Measurements from ENCODE around the gene MLLT6. TPM values are rescaled to one million over a fixed set of nuclear protein-coding genes. Genes with fewer than 3 reads are reported as not detected.

MLLT6 gene
- total and polyA plus RNA-seq, 2 of the 13 experiments (the other 11 are each of a cell fraction or from before 2014, with no cell fraction given), result 50.7 to 69.5 TPM

DNA sequence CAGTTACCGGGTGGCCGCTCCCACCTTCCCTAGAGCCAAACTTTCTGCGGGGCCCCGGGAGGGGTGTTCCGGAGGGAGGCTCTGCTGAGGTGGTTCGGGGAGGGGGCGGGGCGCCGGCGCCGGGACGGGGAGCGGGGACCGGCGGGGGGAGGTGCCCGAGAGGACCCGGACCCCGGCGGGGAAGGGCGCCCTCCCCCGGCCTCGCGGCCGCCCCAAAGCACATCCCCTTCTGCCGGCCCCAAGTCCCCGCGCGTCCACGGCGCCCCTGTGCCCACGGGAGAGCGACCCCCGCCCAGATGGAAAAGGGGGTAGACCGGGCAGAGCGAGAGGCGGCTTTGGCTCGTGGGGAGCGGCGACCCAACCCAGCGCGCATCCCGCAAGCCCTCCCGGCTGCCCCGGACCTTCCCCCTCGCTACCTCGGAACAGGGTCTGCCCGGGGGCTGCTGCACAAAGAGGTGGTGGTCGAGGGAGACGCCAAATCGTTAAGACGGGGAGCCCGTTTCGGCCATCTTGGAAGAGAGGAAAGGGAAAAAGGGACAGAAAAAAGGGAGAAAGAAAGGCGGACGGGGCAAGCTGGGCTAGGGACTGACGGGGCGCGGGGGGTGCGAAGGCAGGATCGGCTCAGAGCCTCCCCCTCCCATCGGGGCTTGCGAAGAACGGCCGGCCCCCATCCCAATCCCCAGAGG lies 42.5 kb downstream of the MLLT6 start (continued):
- TF ChIP-seq, protein P1, sequence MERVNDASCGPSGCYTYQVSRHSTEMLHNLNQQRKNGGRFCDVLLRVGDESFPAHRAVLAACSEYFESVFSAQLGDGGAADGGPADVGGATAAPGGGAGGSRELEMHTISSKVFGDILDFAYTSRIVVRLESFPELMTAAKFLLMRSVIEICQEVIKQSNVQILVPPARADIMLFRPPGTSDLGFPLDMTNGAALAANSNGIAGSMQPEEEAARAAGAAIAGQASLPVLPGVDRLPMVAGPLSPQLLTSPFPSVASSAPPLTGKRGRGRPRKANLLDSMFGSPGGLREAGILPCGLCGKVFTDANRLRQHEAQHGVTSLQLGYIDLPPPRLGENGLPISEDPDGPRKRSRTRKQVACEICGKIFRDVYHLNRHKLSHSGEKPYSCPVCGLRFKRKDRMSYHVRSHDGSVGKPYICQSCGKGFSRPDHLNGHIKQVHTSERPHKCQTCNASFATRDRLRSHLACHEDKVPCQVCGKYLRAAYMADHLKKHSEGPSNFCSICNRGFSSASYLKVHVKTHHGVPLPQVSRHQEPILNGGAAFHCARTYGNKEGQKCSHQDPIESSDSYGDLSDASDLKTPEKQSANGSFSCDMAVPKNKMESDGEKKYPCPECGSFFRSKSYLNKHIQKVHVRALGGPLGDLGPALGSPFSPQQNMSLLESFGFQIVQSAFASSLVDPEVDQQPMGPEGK (CRISPR knock-in tag; IDR thresholded peaks at IDR 0.05), result peak; percentile 74
- TF ChIP-seq, protein P2, sequence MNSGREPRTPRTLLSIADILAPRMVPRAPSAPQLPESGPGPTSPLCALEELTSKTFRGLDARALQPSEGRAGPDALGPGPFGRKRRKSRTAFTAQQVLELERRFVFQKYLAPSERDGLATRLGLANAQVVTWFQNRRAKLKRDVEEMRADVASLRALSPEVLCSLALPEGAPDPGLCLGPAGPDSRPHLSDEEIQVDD (CRISPR knock-in tag; IDR thresholded peaks at IDR 0.05; ENCODE audit: borderline replicate concordance), result no peak
- 0 out of 2 replicates have a peak, but pooled peaks have one; percentile 16 for TF ChIP-seq CBX5 (CRISPR knock-in tag; IDR thresholded peaks at IDR 0.05; ENCODE audit: borderline replicate concordance)
- TF ChIP-seq, protein P3, sequence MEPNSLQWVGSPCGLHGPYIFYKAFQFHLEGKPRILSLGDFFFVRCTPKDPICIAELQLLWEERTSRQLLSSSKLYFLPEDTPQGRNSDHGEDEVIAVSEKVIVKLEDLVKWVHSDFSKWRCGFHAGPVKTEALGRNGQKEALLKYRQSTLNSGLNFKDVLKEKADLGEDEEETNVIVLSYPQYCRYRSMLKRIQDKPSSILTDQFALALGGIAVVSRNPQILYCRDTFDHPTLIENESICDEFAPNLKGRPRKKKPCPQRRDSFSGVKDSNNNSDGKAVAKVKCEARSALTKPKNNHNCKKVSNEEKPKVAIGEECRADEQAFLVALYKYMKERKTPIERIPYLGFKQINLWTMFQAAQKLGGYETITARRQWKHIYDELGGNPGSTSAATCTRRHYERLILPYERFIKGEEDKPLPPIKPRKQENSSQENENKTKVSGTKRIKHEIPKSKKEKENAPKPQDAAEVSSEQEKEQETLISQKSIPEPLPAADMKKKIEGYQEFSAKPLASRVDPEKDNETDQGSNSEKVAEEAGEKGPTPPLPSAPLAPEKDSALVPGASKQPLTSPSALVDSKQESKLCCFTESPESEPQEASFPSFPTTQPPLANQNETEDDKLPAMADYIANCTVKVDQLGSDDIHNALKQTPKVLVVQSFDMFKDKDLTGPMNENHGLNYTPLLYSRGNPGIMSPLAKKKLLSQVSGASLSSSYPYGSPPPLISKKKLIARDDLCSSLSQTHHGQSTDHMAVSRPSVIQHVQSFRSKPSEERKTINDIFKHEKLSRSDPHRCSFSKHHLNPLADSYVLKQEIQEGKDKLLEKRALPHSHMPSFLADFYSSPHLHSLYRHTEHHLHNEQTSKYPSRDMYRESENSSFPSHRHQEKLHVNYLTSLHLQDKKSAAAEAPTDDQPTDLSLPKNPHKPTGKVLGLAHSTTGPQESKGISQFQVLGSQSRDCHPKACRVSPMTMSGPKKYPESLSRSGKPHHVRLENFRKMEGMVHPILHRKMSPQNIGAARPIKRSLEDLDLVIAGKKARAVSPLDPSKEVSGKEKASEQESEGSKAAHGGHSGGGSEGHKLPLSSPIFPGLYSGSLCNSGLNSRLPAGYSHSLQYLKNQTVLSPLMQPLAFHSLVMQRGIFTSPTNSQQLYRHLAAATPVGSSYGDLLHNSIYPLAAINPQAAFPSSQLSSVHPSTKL (CRISPR knock-in tag; IDR thresholded peaks at IDR 0.05), result peak; percentile 34; the same call in 1 of the 2 replicates
- 0 out of 2 replicates have a peak, but pooled peaks have one; percentile 66 for TF ChIP-seq ZC3H4 (CRISPR knock-in tag; IDR thresholded peaks at IDR 0.05; ENCODE audit: borderline replicate concordance)
- no peak for TF ChIP-seq SNAPC2 (CRISPR knock-in tag; IDR thresholded peaks at IDR 0.05)
- no peak for TF ChIP-seq NR2F2 (IDR thresholded peaks at IDR 0.05; ENCODE audit: borderline replicate concordance, low read depth)
- no peak for TF ChIP-seq ZNF20 (CRISPR knock-in tag; IDR thresholded peaks at IDR 0.05)
- TF ChIP-seq ZNF577 (CRISPR knock-in tag; IDR thresholded peaks at IDR 0.05; ENCODE audit: borderline replicate concordance, low read depth), result no peak
- TF ChIP-seq CERS6 (CRISPR knock-in tag; IDR thresholded peaks at IDR 0.05), result no peak
- no peak for TF ChIP-seq U2AF1 (optimal IDR thresholded peaks at IDR 0.05; ENCODE audit: low read depth, low read length)
- TF ChIP-seq, protein P4, sequence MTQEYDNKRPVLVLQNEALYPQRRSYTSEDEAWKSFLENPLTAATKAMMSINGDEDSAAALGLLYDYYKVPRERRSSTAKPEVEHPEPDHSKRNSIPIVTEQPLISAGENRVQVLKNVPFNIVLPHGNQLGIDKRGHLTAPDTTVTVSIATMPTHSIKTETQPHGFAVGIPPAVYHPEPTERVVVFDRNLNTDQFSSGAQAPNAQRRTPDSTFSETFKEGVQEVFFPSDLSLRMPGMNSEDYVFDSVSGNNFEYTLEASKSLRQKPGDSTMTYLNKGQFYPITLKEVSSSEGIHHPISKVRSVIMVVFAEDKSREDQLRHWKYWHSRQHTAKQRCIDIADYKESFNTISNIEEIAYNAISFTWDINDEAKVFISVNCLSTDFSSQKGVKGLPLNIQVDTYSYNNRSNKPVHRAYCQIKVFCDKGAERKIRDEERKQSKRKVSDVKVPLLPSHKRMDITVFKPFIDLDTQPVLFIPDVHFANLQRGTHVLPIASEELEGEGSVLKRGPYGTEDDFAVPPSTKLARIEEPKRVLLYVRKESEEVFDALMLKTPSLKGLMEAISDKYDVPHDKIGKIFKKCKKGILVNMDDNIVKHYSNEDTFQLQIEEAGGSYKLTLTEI (CRISPR knock-in tag; conservative IDR thresholded peaks at IDR 0.05), result no peak
- no peak for TF ChIP-seq ZNF30 (CRISPR knock-in tag; IDR thresholded peaks at IDR 0.05)

Measured in HepG2 (cell line).